HG03575 (cell line): ENCODE results near the gene TNFRSF17.

ENCODE experiments used
- ATAC-seq: cut with Tn5 transposase; IDR thresholded peaks from one replicate; pipeline ENCODE4 v1.9.1; 2021; ENCODE audit not compliant: unreplicated experiment, insufficient number of reproducible peaks, low FRiP score; ENCODE audit errors: extremely low read depth

TNFRSF17 gene

DNA sequence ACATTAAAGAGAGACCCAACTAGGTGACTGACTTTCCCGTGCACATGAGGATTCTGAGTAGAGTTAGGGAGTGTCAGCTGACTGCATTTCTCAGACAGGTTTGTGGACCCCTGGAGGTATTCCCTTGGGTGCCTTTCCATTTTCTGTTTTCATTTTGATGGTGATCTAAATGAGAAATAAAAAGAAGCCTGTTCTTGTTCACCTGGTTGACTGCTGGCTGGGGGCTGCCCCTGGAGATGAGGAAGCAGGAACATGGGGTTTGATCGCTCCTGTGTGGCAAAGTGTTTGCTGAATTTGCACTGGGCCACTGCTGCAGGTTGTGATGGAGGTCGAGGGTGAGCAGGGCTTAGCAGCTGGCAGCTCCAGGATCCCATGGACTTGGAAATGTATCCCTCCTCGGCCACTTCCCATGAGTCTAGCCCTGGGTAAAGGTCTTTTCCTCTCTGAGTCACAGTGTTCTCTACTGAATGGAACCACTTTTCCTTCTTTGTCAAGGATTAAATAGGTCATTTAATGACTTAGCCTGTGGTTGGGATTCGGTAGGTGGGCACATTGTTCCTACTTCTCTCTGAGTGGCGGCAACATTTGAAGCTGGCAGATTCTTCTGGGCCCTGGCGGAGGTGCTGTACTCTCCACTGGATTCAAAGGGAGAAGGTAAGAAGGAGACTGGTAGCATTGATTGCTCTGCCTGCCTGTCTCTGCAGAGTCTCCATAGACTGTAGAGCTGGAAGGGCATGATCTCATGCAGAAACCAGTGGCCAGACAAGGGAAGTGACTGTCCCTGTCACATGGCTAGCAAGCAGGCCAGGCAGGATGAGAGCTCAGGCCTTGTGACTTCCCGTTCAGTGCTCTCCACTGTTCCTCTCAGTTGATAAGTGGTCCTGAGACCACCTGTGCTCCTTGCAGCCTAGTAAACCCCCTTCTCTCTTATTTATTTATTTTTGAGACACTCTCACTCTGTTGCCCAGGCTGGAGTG lies 29.4 kb downstream of the TNFRSF17 start:
- no peak for ATAC-seq

DNA sequence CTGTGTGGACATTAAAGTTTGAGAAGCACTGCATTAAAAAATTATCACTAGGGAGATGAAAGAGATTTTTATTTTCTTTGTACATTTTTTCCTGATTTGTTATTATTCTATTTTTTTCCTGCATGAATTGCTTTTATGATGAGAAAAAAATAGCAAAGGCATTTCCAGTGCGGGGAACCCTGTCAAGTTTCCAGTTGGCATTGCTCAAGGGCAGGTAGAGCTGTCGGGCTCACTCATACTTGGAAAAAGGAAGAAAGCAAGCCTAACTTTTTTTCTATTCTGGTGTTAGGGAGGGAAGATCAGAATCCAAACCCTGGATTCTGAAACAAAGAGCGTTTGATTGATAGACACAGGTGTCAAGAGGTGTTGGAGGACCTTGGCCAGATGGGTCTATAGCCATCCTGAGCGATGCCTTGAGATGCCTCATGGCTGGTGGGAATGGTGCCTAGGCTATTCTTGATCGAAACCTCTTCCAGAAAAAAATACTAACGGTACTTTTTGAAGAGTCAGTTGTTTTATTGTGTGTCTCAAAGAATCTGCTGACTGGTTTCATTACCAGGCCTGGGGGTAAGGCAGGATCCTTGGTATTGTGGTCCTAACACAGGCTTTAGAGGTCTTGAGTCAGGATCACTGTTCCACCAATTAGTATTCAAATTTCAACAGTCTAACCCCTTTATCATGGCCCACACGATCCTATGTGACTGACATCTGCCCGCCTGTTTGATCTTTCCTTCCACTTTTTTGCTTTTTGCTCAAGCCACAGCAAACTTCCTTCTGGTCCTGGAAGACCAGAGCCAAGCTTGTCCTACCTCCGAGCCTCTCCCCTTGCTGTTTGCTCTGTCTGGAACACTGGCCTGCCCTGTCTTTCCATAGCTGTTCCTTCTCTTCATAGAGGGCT lies 31.7 kb downstream of the TNFRSF17 start:
- ATAC-seq: no peak

DNA sequence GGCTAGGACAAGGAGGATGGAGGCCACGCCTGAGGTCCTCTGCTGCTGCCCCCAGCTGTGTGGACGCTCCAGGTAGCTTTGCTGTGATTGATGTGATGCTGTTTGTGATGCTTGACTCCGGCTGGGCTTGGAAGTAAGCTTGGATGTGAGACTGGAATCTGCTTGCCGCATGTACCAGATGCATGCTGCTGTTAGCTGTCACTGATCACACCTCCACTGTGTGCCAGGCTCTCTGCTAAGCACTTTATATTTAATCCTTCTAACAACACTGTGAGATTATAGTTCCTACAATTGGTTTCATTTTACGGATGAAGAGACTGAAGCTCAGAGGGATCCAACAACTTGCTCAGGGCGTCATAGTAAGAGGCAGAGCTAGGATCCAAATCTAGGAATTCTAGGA lies 35.0 kb downstream of the TNFRSF17 start:
- ATAC-seq: no peak

DNA sequence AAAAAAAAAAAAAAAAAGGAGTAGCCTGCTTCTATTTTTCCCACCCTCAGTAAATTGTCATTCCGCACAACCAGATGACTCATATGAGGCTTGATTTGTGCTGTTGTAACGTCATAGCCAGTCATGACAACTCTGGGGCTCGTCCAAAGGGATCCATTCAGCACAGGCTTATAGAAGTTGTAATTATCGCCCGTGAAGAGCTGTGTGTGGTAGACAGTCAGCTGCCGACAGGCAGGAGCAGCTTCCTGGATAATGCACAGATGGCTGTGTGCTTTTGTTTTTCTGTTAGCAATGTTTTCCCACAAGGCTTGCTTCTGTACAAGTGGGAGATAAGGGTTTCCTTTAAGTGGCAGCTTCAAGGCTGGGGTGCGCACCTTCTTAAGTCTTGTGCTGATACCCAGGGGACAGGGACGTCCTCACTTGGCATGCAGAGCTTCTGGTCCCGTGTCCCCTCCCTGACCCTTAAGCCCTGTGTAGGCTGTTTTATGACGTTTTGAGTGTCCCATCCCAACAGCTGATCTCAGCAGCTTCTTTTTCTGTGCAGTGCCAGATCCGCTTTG lies 37.5 kb downstream of the TNFRSF17 start:
- no peak for ATAC-seq

DNA sequence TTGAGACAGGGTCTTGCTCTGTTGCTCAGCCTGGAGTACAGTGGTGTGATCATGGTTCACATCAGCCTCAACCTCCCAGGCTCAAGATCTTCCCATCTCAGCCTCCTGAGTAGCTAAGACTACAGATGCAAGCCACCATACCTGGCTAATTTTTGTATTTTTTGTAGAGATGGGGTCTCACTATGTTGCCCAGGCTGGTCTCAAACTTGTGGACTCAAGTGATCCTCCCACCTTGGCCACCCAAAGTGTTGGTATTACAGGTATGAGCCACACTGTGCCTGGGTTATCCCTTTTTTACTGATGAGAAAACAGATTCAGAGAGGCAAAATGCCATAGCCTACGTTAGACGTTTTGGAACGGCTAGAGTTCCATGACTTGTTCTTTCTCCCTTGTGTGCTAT lies 41.6 kb downstream of the TNFRSF17 start:
- no peak for ATAC-seq

DNA sequence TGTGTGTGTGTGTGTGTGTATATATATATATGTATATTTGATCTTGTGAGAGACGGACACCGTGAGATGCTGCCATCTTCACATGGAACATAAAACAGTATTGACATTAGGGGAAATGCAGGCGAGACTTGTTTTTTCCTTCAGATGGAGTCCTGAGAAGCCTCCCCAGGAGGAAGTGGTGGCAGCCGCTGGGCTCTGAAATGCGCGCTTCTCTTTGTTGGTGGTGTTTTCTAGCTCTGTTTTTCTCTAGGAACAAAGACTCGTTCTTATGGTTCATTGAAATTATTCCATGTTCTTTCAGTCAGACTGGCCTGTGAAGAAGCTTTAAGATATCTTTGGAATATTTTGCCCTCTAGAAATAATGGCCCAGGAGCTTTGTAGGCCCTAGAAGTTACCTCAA lies 44.5 kb downstream of the TNFRSF17 start:
- no peak for ATAC-seq

DNA sequence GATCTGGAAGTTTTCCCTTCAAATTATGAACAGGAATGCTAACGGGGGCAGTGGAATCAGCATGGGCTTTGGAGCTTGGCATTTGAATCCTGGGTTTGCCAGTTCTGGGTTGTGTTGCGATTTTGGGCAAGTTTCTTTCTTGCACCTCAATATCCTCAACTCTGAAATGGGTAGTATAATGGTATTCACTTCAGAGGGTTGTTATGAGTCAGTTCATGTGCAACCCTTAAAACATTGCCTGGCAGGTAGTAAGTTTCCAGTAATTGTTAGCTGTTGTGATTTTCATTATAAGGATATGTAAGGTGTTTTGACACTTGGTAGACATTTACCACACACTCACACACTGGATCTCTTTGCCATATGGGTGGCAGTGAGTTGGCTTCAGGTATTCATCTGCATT lies 44.9 kb downstream of the TNFRSF17 start:
- no peak for ATAC-seq

DNA sequence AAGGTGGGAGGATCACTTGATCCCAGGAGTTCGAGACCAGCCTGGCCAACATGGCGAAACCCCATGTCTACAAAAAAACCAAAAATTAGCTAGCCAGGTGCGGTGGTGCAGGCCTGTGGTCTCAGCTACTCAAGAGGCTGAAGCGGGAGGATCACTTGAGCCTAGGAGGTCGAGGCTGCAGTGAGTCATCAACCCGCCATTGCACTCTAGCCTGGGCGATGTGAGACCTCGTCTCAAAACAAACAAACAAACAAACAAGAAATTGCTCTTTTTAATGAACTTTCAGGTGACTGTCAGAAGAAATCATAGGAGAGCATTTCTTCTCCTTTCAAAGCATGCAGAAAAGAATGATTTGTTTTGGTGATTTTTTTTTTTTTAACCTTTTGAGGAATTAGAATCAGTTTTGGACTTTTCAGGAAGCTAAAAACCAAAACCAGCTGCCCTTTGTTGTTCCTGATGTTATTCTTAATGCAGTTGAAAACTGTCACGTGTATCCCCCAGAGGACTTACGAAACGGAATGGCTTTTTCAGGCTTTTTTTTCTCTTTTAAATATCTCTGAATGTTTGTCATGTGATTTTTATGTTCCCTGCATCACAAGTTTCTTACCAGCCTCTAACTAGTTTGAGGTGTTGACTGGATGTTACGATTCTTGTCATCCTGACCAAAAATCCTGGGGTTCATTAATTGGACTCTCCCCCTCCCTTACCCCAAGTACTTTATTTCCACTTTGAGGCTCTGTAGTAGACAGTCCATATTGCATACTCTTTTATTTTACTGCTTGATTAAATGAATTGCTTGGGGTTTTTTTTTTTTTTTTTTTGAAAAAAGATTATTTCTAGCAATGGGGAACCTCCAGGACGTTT lies 45.6 kb downstream of the TNFRSF17 start:
- no peak for ATAC-seq

DNA sequence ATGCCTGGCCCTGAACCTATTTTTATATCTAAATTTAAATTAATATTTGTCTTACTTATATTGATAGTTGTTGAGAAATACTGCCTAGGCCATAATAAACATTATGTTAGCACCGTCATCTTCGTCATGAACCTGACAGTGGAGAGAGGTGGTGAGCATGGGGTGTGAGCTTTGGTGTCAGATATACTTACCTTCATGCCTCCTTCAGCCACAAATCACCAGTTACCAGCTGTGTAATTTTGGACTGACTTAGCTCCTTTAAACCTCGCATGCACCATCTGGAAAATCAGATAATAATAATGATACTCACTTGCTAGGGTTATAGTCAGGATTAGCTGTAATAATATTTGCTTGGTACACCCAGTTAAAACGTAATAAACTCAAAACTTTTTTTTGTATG lies 46.6 kb downstream of the TNFRSF17 start:
- ATAC-seq: no peak

DNA sequence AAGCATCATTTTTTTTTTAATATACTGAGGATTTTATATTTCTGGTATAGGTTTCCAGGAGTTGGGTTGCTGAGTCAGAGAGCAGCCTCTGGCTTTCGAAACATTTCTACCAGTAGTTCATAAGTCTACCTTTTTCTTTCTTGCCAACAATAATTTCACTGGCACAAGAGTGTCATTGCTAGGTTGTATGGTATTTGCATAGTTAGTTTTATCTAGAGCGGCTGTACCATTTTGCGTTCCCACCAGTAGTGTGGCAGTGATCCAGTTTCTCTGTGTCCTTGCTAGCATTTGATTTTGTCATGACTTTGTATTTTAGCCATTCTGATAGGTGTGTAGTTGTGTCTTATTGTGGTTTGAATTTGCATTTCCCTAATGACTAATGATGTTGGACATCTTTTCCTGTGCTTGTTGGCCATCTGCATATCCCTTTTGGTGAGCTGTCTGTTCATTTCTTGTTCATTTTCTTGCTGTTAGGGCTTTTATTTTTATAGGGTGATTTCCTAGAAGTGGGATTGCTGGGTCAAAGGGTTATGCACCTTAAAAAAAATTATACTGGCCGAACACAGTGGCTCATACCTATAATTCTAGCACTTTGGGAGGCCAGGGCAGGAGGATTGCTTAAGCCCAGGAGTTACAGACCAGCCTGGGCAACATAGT lies 51.4 kb downstream of the TNFRSF17 start:
- ATAC-seq: no peak

DNA sequence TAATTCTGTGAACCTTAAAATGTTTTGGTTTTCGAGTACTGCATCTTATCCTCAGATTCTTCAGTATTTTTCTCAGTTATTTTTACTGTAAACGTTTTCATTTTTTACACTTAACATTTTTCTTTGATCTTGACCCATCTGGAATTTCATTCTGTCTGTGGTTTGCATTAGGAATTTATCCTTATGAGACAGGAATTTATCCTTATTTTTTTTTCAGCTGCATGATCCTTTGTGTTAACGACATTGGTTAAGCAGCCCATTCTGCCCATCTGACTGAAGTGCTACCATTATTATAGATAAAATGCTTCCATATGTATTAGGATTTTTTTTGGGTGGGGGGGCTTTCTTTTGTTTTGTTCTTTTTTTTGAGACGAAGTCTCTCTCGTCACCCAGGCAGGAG lies 52.5 kb downstream of the TNFRSF17 start:
- ATAC-seq: no peak
